ENCODE measurements around the gene SCGB2A2.

Gene SCGB2A2

GRCh38 chr11:62306227-62306626 lies 36.3 kb downstream of the SCGB2A2 start:
- no peak for DNase-seq (ENCODE audit: low spot score)

GRCh38 chr11:62307950-62308349 lies 38.0 kb downstream of the SCGB2A2 start:
- no peak for DNase-seq (ENCODE audit: low spot score)

- no peak for DNase-seq (ENCODE audit: low spot score)
Observed at GRCh38 chr11:62309991-62310390, 40.0 kb downstream of the SCGB2A2 start.

- no peak for DNase-seq (ENCODE audit: low spot score)
Observed at GRCh38 chr11:62315431-62315830, 45.5 kb downstream of the SCGB2A2 start.

- no peak for DNase-seq (ENCODE audit: low spot score)
Observed at GRCh38 chr11:62322524-62322923, 52.6 kb downstream of the SCGB2A2 start.

All from AG20443 (cell line).